GM12878 (cell line): ENCODE measurements around the gene RIPK3. TPM values are rescaled to one million over a fixed set of nuclear protein-coding genes. Genes with fewer than 3 reads are reported as not detected.

Experiments used
- ATAC-seq: fragments of 200-7000 bp; cut with Tn5 transposase; 3 replicates; pipeline ENCODE4 v1.9.1; 2020; ENCODE audit warnings: mild to moderate bottlenecking, moderate library complexity
- BruUV-seq: library from RNA; stranded (reverse); fragments of 400-500 nt; replicated peaks from 2 replicates; lab custom pipeline; 2021; lab: Mats Ljungman, UMichigan
- CTCF ChIA-PET: fragments of 300-600 bp; sonication (Branson Sonifier 250); formaldehyde crosslinking; extraction: SDS; loops from one replicate; lab custom pipeline; 2021; ENCODE audit warnings: inconsistent platforms; lab: Yijun Ruan, JAX
- POLR2A ChIA-PET: fragments of 350-600 bp; formaldehyde crosslinking; extraction: SDS; loops from one replicate; lab custom pipeline; 2021; ENCODE audit warnings: inconsistent platforms; lab: Charles Lee
- RAD21 ChIA-PET: fragments of 300-600 bp; sonication (Branson Sonifier 250); formaldehyde crosslinking; loops from one replicate; lab custom pipeline; 2023; ENCODE audit warnings: antibody characterized with exemption; ENCODE audit not compliant: unreplicated experiment; lab: Charles Lee
- SMC1A ChIA-PET: fragments of 300-600 bp; sonication (Branson Sonifier 250); formaldehyde crosslinking; loops from one replicate; lab custom pipeline; 2023; ENCODE audit not compliant: unreplicated experiment, uncharacterized antibody; lab: Charles Lee
- DNase-seq: peaks from one replicate; pipeline ENCODE4 v3.0.0-alpha.2; 2011; ENCODE audit warnings: low read depth, low spot score
- FAIRE-seq: peaks from 3 replicates; lab custom pipeline; 2011; peaks lifted over from hg19 to GRCh38; lab: Jason Lieb, UNC
- H2AFZ ChIP-seq: 2 replicates; pipeline ENCODE4 v1.6.0; 2011; ENCODE audit warnings: low read depth, low read length, control low read depth; ENCODE audit not compliant: control insufficient read depth
- H3K27ac ChIP-seq: 2 replicates; pipeline ENCODE4 v1.5.1; 2011; ENCODE audit warnings: control low read depth; ENCODE audit not compliant: control insufficient read depth, insufficient read depth
- H3K27me3 ChIP-seq, 2 experiments: replicated peaks in 1 of 2; 2 replicates each; pipeline versions ENCODE4 v1.6.0 to v1.6.1; 2011; ENCODE audit warnings: low read length in 1 of 2; ENCODE audit not compliant: control insufficient read depth in 2 of 2, insufficient read depth in 2 of 2
- H3K36me3 ChIP-seq, 2 experiments: 2 replicates each; pipeline ENCODE4 v1.5.1; 2011; ENCODE audit warnings: low read length in 1 of 2; ENCODE audit not compliant: control insufficient read depth in 2 of 2, insufficient read depth in 2 of 2
- H3K4me1 ChIP-seq: 2 replicates; pipeline ENCODE4 v1.6.1; 2011; ENCODE audit warnings: mild to moderate bottlenecking, low read length, moderate library complexity, mixed read lengths; ENCODE audit not compliant: control insufficient read depth, insufficient read depth
- H3K4me2 ChIP-seq: 2 replicates; pipeline ENCODE4 v1.6.0; 2011; ENCODE audit warnings: control low read depth; ENCODE audit not compliant: control insufficient read depth, insufficient read depth
- H3K4me3 ChIP-seq: fragments of 200-600 bp; sonication (generic); 2 replicates; pipeline ENCODE4 v1.5.1; 2016
- H3K79me2 ChIP-seq: 2 replicates; pipeline ENCODE4 v1.6.0; 2011; ENCODE audit warnings: low read length; ENCODE audit not compliant: control insufficient read depth, insufficient read depth
- H3K9ac ChIP-seq: 2 replicates; pipeline ENCODE4 v1.8.0; 2011; ENCODE audit warnings: low read length, control low read depth, mixed read lengths; ENCODE audit not compliant: control insufficient read depth, insufficient read depth
- H3K9me3 ChIP-seq: replicated peaks from 3 replicates; pipeline ENCODE4 v1.5.1; 2011; ENCODE audit warnings: mild to moderate bottlenecking, low read length; ENCODE audit not compliant: control insufficient read depth, insufficient read depth
- H4K20me1 ChIP-seq: 2 replicates; pipeline ENCODE4 v1.6.0; 2011; ENCODE audit not compliant: control insufficient read depth, insufficient read depth
- EP300 ChIP-seq, 2 experiments: fragments of 150-350 bp in 1 of 2; IDR thresholded peaks; 2 replicates each; pipeline ENCODE4 v1.6.1; 2011 to 2012; ENCODE audit warnings: low read depth in 2 of 2, low read length in 2 of 2, borderline replicate concordance in 1 of 2, improper control_type of control experiment in 1 of 2, inconsistent platforms in 1 of 2; ENCODE audit not compliant: control insufficient read depth in 1 of 2
- EZH2 ChIP-seq: IDR thresholded peaks from 2 replicates; pipeline ENCODE4 v1.6.1; 2012; ENCODE audit warnings: low read depth, mild to moderate bottlenecking, control low read depth, inconsistent platforms, low read length, borderline replicate concordance; ENCODE audit not compliant: control insufficient read depth
- KLF5 ChIP-seq: fragments of 450-650 bp; IDR thresholded peaks from 2 replicates; pipeline ENCODE4 v1.6.1; 2014; ENCODE audit warnings: mild to moderate bottlenecking; ENCODE audit not compliant: partially characterized antibody
- NR2C2 ChIP-seq: IDR thresholded peaks from 2 replicates; pipeline ENCODE4 v1.6.1; 2011; ENCODE audit warnings: borderline replicate concordance, low read depth; ENCODE audit not compliant: control insufficient read depth, insufficient read length
- SMARCA5 ChIP-seq: fragments of 450-650 bp; IDR thresholded peaks from 2 replicates; pipeline ENCODE4 v1.6.1; 2017; ENCODE audit warnings: mild to moderate bottlenecking
- SREBF1 ChIP-seq: IDR thresholded peaks from 2 replicates; pipeline ENCODE4 v1.6.1; 2012; ENCODE audit warnings: mild to moderate bottlenecking, low read length
- SUZ12 ChIP-seq: fragments of 200-600 bp; sonication (generic); IDR thresholded peaks from one replicate; pipeline ENCODE4 v1.6.1; 2018; ENCODE audit warnings: antibody characterized with exemption, mild to moderate bottlenecking; ENCODE audit not compliant: unreplicated experiment
- WGBS: methylation state at CpG from one replicate; pipeline ENCODE4 v1.1.6; 2016; ENCODE audit warnings: low lambda C conversion rate; ENCODE audit not compliant: insufficient replicate concordance, insufficient coverage; ENCODE audit errors: missing lambda C conversion rate; 5-methylcytosine and 5-hydroxymethylcytosine counted together
- in situ Hi-C: fragments of 300-500 bp; cut with MboI; formaldehyde crosslinking; loops from 9 replicates; pipeline ENCODE4 v1.14.3; 2018; ENCODE audit warnings: mixed read lengths
- intact Hi-C: fragments of 100-400 bp; cut with micrococcal nuclease; formaldehyde crosslinking; loops from one replicate; pipeline ENCODE4 v1.14.2; 2022; ENCODE audit not compliant: unreplicated experiment
- polyA plus RNA-seq, 11 experiments: library from polyadenylated mRNA; depleted of rRNA in 4 of 11; unstranded in 6 of 11; stranded (reverse) in 5 of 11; fragments of >200 nt; fragmentation: Nextera tagmentation in 4 of 11; fragmentation: Illumina TruSeq in 1 of 11; extraction: Ambion mirVana in 4 of 11; extraction: Trizol in 1 of 11; gene quantifications; 1 replicate in 1 of 11; 2 replicates in 10 of 11; pipeline versions ENCODE4 v1.2.1 to v1.2.3, GENCODE V29; 2011 to 2016; ENCODE audit warnings: inconsistent platforms in 2 of 11, missing spikeins in 2 of 11, low read depth in 1 of 11
- total RNA-seq, 4 experiments: library from RNA; depleted of rRNA in 3 of 4; stranded (reverse); fragments of >200 nt in 3 of 4; fragmentation: Illumina TruSeq in 1 of 4; extraction: Trizol in 1 of 4; gene quantifications; 2 replicates each; pipeline versions ENCODE4 v1.2.1 to v1.2.3, GENCODE V29; 2013 to 2021
- TF ChIP-seq, protein P1 (sequence below): fragments of 450-650 bp; IDR thresholded peaks from 2 replicates; pipeline ENCODE4 v1.6.1; 2017; ENCODE audit warnings: borderline replicate concordance
- TF ChIP-seq, protein P2 (sequence below): IDR thresholded peaks from 2 replicates; pipeline ENCODE4 v1.6.1; 2011; ENCODE audit warnings: mild to moderate bottlenecking, low read depth, low read length, moderate library complexity; ENCODE audit not compliant: insufficient replicate concordance
- TF ChIP-seq, protein P3 (sequence below): IDR thresholded peaks from 2 replicates; pipeline ENCODE4 v1.6.1; 2012; ENCODE audit warnings: low read depth, low read length, improper control_type of control experiment
- TF ChIP-seq, protein P4 (sequence below): fragments of 450-650 bp; IDR thresholded peaks from 2 replicates; pipeline ENCODE4 v1.6.1; 2017; ENCODE audit warnings: mild to moderate bottlenecking
- TF ChIP-seq, protein P5 (sequence below): fragments of 450-650 bp; formaldehyde crosslinking; IDR thresholded peaks from 2 replicates; pipeline ENCODE4 v1.5.0; 2022; ENCODE audit warnings: mild to moderate bottlenecking, missing genetic modification characterization

The RIPK3 gene
- total and polyA plus RNA-seq, 10 of the 15 experiments (the other 5 are each of a cell fraction or from before 2014, with no cell fraction given) = 2.0 to 13.6 (median 8.1) TPM

DNA sequence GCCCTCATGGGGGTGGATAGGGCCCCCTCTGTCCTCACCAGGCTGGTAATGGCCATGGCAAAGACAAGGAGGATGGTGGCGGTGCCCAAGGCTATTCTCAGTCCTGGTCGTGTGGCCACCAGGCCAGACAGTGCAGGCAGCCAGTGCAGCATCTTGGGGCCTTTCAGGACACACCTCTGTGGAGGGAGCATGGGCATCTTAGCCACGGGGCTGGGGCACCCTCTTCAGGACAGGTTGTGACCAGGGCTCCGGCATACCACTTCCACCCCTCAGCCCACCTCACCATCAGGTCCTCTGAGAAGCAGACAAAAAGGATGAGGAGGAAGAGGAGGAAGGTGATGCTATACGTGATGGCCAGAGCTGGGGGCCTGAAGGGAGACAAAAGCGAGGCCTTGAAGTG is 15.8 kb downstream of the RIPK3 start:
- no peaks in the 10 kb centered on the region for H3K27me3 ChIP-seq
- ChIA-PET RAD21 (interaction anchor here (1.6 kb wide), 1 partner anchor 108 kb away, joined by 6 read pairs; no protein-coding TSS in a partner anchor), POLR2A (no interaction called here), SMC1A (no interaction called here), CTCF (interaction anchor here (1.4 to 3.3 kb wide), 4 partner anchors 9 to 113 kb away, joined by 4 to 19 read pairs (median 10); no protein-coding TSS in a partner anchor)
- no peaks in the 10 kb centered on the region for H3K36me3 ChIP-seq
- no peaks in the 10 kb centered on the region for H3K4me1 ChIP-seq
- H3K9ac ChIP-seq = no peak overlapping the region
- FAIRE-seq = no peak
- no peak overlapping the region for H3K4me3 ChIP-seq
- TF ChIP-seq EZH2 = no peak
- TF ChIP-seq, protein P1, sequence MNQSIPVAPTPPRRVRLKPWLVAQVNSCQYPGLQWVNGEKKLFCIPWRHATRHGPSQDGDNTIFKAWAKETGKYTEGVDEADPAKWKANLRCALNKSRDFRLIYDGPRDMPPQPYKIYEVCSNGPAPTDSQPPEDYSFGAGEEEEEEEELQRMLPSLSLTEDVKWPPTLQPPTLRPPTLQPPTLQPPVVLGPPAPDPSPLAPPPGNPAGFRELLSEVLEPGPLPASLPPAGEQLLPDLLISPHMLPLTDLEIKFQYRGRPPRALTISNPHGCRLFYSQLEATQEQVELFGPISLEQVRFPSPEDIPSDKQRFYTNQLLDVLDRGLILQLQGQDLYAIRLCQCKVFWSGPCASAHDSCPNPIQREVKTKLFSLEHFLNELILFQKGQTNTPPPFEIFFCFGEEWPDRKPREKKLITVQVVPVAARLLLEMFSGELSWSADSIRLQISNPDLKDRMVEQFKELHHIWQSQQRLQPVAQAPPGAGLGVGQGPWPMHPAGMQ = no peak
- TF ChIP-seq, protein P2, sequence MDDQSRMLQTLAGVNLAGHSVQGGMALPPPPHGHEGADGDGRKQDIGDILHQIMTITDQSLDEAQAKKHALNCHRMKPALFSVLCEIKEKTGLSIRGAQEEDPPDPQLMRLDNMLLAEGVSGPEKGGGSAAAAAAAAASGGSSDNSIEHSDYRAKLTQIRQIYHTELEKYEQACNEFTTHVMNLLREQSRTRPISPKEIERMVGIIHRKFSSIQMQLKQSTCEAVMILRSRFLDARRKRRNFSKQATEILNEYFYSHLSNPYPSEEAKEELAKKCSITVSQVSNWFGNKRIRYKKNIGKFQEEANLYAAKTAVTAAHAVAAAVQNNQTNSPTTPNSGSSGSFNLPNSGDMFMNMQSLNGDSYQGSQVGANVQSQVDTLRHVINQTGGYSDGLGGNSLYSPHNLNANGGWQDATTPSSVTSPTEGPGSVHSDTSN = no peak
- TF ChIP-seq SUZ12 = no peak
- no peak for TF ChIP-seq KLF5
- no peak for TF ChIP-seq NR2C2
- TF ChIP-seq EP300 (IDR thresholded peaks at IDR 0.05; ENCODE audit: borderline replicate concordance in 1 of 2, control insufficient read depth in 1 of 2, low read depth in 2 of 2, low read length in 2 of 2) = no peak
- TF ChIP-seq, protein P3, sequence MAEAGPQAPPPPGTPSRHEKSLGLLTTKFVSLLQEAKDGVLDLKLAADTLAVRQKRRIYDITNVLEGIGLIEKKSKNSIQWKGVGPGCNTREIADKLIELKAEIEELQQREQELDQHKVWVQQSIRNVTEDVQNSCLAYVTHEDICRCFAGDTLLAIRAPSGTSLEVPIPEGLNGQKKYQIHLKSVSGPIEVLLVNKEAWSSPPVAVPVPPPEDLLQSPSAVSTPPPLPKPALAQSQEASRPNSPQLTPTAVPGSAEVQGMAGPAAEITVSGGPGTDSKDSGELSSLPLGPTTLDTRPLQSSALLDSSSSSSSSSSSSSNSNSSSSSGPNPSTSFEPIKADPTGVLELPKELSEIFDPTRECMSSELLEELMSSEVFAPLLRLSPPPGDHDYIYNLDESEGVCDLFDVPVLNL = no peak
- TF ChIP-seq, protein P4, sequence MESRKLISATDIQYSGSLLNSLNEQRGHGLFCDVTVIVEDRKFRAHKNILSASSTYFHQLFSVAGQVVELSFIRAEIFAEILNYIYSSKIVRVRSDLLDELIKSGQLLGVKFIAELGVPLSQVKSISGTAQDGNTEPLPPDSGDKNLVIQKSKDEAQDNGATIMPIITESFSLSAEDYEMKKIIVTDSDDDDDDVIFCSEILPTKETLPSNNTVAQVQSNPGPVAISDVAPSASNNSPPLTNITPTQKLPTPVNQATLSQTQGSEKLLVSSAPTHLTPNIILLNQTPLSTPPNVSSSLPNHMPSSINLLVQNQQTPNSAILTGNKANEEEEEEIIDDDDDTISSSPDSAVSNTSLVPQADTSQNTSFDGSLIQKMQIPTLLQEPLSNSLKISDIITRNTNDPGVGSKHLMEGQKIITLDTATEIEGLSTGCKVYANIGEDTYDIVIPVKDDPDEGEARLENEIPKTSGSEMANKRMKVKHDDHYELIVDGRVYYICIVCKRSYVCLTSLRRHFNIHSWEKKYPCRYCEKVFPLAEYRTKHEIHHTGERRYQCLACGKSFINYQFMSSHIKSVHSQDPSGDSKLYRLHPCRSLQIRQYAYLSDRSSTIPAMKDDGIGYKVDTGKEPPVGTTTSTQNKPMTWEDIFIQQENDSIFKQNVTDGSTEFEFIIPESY = no peak
- TF ChIP-seq SREBF1 = no peak
- TF ChIP-seq, protein P5, sequence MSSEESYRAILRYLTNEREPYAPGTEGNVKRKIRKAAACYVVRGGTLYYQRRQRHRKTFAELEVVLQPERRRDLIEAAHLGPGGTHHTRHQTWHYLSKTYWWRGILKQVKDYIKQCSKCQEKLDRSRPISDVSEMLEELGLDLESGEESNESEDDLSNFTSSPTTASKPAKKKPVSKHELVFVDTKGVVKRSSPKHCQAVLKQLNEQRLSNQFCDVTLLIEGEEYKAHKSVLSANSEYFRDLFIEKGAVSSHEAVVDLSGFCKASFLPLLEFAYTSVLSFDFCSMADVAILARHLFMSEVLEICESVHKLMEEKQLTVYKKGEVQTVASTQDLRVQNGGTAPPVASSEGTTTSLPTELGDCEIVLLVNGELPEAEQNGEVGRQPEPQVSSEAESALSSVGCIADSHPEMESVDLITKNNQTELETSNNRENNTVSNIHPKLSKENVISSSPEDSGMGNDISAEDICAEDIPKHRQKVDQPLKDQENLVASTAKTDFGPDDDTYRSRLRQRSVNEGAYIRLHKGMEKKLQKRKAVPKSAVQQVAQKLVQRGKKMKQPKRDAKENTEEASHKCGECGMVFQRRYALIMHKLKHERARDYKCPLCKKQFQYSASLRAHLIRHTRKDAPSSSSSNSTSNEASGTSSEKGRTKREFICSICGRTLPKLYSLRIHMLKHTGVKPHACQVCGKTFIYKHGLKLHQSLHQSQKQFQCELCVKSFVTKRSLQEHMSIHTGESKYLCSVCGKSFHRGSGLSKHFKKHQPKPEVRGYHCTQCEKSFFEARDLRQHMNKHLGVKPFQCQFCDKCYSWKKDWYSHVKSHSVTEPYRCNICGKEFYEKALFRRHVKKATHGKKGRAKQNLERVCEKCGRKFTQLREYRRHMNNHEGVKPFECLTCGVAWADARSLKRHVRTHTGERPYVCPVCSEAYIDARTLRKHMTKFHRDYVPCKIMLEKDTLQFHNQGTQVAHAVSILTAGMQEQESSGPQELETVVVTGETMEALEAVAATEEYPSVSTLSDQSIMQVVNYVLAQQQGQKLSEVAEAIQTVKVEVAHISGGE (CRISPR knock-in tag) = no peak
- TF ChIP-seq SMARCA5 = no peak
- 0 out of 3 replicates have a peak, but pooled peaks have one; percentile 22 for ATAC-seq
- BruUV-seq = no TSS peak
- H3K9me3 ChIP-seq = no peaks in the 10 kb centered on the region
- WGBS = 15% methylated on average over 6 of the region's 6 CpGs
- H3K4me2 ChIP-seq = no peak overlapping the region
- intact Hi-C loops = no loop called here
- no peak overlapping the region for H3K27ac ChIP-seq
- no peak for DNase-seq
- no peaks in the 10 kb centered on the region for H4K20me1 ChIP-seq
- no peaks in the 10 kb centered on the region for H3K79me2 ChIP-seq
- in situ Hi-C loops = no loop called here
- H2AFZ ChIP-seq = no peak overlapping the region
